ENCODE results near the gene OPTN. TPM values are rescaled to one million over a fixed set of nuclear protein-coding genes. Genes with fewer than 3 reads are reported as not detected.

The OPTN gene
- total and polyA plus RNA-seq, 4 donors = 23.0 to 45.6 (median 37.7) TPM

GRCh38 chr10:13140627-13141190 lies 40.7 kb downstream of the OPTN start:
- no peak for TF ChIP-seq CTCF (IDR thresholded peaks at IDR 0.05; ENCODE audit: control extremely low read depth, extremely low read depth)
- H3K36me3 ChIP-seq (ENCODE audit: control insufficient read depth in 4 of 4, insufficient read depth in 4 of 4, low read length in 4 of 4) = peaks cover 5 to 28% (median 12%) of the 10 kb centered on the region in 4 donors
- peaks cover 0 to 2% (median 0%) of the 10 kb centered on the region in 5 donors for H3K4me1 ChIP-seq (ENCODE audit: control insufficient read depth in 5 of 5, insufficient read depth in 5 of 5, low read length in 5 of 5)
- no peak overlapping the region for H3K4me3 ChIP-seq
- ATAC-seq (ENCODE audit: insufficient read depth, low FRiP score) (no peak), DNase-seq (no peak)
- H3K27ac ChIP-seq (ENCODE audit: low read depth in 1 of 2, low read length in 1 of 2) = no peak overlapping the region
- no peaks in the 10 kb centered on the region for H3K9me3 ChIP-seq (ENCODE audit: control insufficient read depth in 4 of 4, insufficient read depth in 3 of 4, low read length in 3 of 4)
- 89 to 90% methylated on average over 4 of the region's 4 CpGs for WGBS, 2 donors
- H3K9ac ChIP-seq (ENCODE audit: insufficient read depth in 1 of 2, low read length in 2 of 2) = no peak overlapping the region
- H3K27me3 ChIP-seq (ENCODE audit: control insufficient read depth in 3 of 3, insufficient read depth in 3 of 3, low read length in 2 of 3) = no peaks in the 10 kb centered on the region

GRCh38 chr10:13143766-13144165 lies 43.8 kb downstream of the OPTN start:
- no peak overlapping the region for H3K27ac ChIP-seq (ENCODE audit: low read depth in 1 of 2, low read length in 1 of 2)
- H3K4me1 ChIP-seq (ENCODE audit: control insufficient read depth in 5 of 5, insufficient read depth in 5 of 5, low read length in 5 of 5) = peaks cover 0 to 2% (median 0%) of the 10 kb centered on the region in 5 donors
- no peaks in the 10 kb centered on the region for H3K9me3 ChIP-seq (ENCODE audit: control insufficient read depth in 4 of 4, insufficient read depth in 3 of 4, low read length in 3 of 4)
- TF ChIP-seq CTCF (IDR thresholded peaks at IDR 0.05; ENCODE audit: control extremely low read depth, extremely low read depth) = no peak
- no peaks in the 10 kb centered on the region for H3K27me3 ChIP-seq (ENCODE audit: control insufficient read depth in 3 of 3, insufficient read depth in 3 of 3, low read length in 2 of 3)
- no peak for DNase-seq
- no peak overlapping the region for H3K4me3 ChIP-seq
- H3K9ac ChIP-seq (ENCODE audit: insufficient read depth in 1 of 2, low read length in 2 of 2) = no peak overlapping the region
- H3K36me3 ChIP-seq (ENCODE audit: control insufficient read depth in 4 of 4, insufficient read depth in 4 of 4, low read length in 4 of 4) = peaks cover 0 to 13% (median 6%) of the 10 kb centered on the region in 4 donors
- ATAC-seq (ENCODE audit: insufficient read depth, low FRiP score) = no peak
- WGBS, 2 donors = 98 to 100% methylated on average over 1 of the region's 1 CpG

- Histone ChIP-seq H3K27ac (ENCODE audit: low read depth in 1 of 2, low read length in 1 of 2) (no peak overlapping the region), H3K36me3 (ENCODE audit: control insufficient read depth in 4 of 4, insufficient read depth in 4 of 4, low read length in 4 of 4) (peaks cover 0 to 9% (median 3%) of the 10 kb centered on the region in 4 donors), H3K27me3 (ENCODE audit: control insufficient read depth in 3 of 3, insufficient read depth in 3 of 3, low read length in 2 of 3) (no peaks in the 10 kb centered on the region), H3K4me3 (no peak overlapping the region), H3K9ac (ENCODE audit: insufficient read depth in 1 of 2, low read length in 2 of 2) (no peak overlapping the region), H3K4me1 (ENCODE audit: control insufficient read depth in 5 of 5, insufficient read depth in 5 of 5, low read length in 5 of 5) (peaks cover 0 to 2% (median 0%) of the 10 kb centered on the region in 5 donors), H3K9me3 (ENCODE audit: control insufficient read depth in 4 of 4, insufficient read depth in 3 of 4, low read length in 3 of 4) (no peaks in the 10 kb centered on the region)
- WGBS, 2 donors = 81 to 96% methylated on average over 3 of the region's 3 CpGs
- TF ChIP-seq CTCF (IDR thresholded peaks at IDR 0.05; ENCODE audit: control extremely low read depth, extremely low read depth) = no peak
- no peak for ATAC-seq (ENCODE audit: insufficient read depth, low FRiP score)
- DNase-seq = no peak
Observed at GRCh38 chr10:13144814-13145213, 44.9 kb downstream of the OPTN start.

- Histone ChIP-seq H3K9ac (ENCODE audit: insufficient read depth in 1 of 2, low read length in 2 of 2) (no peak overlapping the region), H3K27me3 (ENCODE audit: control insufficient read depth in 3 of 3, insufficient read depth in 3 of 3, low read length in 2 of 3) (no peaks in the 10 kb centered on the region), H3K36me3 (ENCODE audit: control insufficient read depth in 4 of 4, insufficient read depth in 4 of 4, low read length in 4 of 4) (peaks cover 0 to 6% (median 0%) of the 10 kb centered on the region in 4 donors), H3K9me3 (ENCODE audit: control insufficient read depth in 4 of 4, insufficient read depth in 3 of 4, low read length in 3 of 4) (no peaks in the 10 kb centered on the region), H3K27ac (ENCODE audit: low read depth in 1 of 2, low read length in 1 of 2) (no peak overlapping the region), H3K4me3 (no peak overlapping the region), H3K4me1 (ENCODE audit: control insufficient read depth in 5 of 5, insufficient read depth in 5 of 5, low read length in 5 of 5) (peaks cover 0 to 2% (median 0%) of the 10 kb centered on the region in 5 donors)
- 69 to 73% methylated on average over 1 of the region's 1 CpG for WGBS, 2 donors
- ATAC-seq (ENCODE audit: insufficient read depth, low FRiP score) (no peak), DNase-seq (no peak)
- no peak for TF ChIP-seq CTCF (IDR thresholded peaks at IDR 0.05; ENCODE audit: control extremely low read depth, extremely low read depth)
Observed at GRCh38 chr10:13146379-13146778, 46.4 kb downstream of the OPTN start.

Data from lung (tissue), 12 donors.